ENCODE data around the gene TRAF2.

Gene TRAF2

GRCh38 chr9:136847088-136847825 lies 39.1 kb upstream of the TRAF2 start:
- peak; percentile 47 for DNase-seq

GRCh38 chr9:136847826-136848392 lies 38.4 kb upstream of the TRAF2 start:
- peak; percentile 85 for DNase-seq

GRCh38 chr9:136848393-136849037 lies 37.8 kb upstream of the TRAF2 start:
- DNase-seq = peak; percentile 72

DNA sequence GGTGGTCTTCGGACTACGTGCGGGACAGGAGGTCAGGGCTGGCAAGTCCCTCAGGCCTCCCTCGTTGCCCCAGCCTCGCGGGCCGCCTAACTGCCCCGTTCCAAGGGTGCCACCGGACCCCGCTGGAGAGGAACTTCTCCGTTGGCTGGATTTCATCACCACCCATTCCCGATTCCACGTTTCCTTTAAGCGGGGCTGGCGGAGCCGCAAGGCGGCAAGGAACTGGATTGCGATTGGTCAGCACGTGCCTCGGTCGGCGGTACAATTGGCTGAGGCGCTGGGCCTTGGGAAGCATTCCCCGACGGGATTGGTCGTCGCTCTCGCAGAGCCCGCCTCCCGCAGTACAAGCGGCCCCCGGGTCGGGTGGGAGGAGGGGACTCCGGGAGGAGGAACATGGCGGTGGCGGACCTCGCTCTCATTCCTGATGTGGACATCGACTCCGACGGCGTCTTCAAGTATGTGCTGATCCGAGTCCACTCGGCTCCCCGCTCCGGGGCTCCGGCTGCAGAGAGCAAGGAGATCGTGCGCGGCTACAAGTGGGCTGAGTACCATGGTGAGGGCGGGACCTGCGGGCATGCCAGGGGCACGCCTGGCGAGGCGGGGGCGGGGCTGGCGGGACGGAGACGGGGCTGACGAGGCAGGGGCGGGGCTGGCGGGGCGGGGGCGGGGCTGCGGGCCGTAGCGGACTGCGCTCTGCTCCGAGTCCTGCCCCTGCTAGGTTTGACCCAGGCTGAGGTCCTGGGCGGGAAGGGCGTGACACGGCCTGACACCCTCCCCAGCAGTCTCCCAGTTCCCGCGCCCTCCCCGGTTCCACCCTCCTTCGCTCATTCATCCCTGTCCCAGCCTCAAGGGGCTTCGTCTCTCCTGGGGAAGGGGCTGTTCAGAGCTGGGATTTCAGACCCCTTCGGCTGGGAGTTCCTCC lies 37.0 kb upstream of the TRAF2 start, which contains the start of gene PHPT1:
Gene PHPT1, plus strand, starts transcription at position 372 of the 922 bp plus-strand sequence. Its CDS starts 22 bp downstream, at position 394.
- peak; percentile 97 for DNase-seq

DNA sequence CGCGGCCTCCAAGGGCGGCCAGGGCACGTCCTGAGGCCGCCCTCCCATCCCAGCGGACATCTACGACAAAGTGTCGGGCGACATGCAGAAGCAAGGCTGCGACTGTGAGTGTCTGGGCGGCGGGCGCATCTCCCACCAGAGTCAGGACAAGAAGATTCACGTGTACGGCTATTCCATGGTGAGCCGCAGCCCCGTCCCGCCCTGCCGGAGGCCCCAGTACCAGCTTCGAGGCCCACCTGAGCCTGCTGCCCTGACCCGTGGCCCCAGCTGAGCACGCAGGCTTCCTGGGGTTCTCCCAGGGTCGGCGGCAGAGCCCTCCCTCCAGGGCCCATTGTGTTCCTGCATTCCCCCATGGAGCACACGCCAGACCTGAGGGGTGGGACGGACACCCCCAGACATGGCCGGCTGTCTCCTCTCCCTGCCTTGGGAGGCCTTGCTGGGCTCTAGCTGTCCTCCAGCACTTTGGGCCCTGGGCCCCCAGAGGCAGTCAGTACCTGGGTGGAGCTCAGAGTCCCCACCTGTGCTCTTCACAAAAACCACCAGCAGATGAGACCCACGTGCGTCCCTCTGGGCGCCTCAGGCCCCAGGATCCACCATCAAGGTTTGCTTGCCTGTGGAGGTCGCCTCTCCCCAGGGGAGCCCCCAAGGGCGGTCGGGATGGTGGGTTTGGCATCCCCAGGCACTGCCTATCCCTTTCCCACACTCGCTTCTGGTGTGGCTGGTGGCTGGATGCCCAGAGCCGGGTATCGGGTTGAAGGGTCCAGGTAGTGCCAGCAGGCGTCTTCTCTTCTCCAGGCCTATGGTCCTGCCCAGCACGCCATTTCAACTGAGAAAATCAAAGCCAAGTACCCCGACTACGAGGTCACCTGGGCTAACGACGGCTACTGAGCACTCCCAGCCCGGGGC lies 36.1 kb upstream of the TRAF2 start:
- DNase-seq = no peak

- no peak for DNase-seq
Observed at GRCh38 chr9:136850866-136851775, 35.2 kb upstream of the TRAF2 start.

DNA sequence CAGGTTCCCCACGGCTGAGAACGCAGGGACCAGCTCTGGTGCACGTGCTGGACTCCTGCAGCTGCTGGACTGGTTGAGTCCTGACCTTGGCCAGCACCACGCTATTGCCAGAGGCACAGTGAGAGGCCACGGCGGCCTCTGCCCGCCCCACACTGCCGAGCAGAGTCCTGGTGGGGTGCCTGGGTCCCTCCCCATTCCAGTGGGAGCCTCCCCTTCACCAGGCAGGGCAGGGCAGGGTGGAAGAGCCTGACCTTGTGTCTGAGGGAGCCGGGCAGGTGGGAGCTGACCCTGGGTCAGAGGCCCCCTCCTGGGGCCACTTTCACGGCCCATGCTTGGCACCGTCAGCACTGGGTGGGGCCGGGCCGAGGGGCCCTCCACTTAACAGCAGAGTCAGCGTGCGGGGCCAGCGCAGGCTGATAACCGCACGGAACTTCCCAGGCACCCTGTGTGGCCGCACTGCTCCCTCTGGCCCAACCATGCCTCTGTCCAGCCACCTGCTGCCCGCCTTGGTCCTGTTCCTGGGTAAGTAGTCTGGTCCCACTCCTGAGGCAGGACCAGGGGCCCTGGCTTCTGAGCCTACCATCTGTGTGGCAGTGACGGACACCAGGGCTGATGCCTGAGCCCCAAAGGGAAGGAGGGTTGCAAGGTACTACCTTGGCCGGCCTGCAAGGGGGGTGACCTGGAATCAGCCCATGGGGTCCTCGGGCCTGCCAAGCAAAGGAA lies 34.2 kb upstream of the TRAF2 start, which contains the start of gene MAMDC4:
Gene MAMDC4, plus strand, starts transcription at position 406 of the 723 bp plus-strand sequence. Its CDS starts 71 bp downstream, at position 477.
- DNase-seq = no peak

DNA sequence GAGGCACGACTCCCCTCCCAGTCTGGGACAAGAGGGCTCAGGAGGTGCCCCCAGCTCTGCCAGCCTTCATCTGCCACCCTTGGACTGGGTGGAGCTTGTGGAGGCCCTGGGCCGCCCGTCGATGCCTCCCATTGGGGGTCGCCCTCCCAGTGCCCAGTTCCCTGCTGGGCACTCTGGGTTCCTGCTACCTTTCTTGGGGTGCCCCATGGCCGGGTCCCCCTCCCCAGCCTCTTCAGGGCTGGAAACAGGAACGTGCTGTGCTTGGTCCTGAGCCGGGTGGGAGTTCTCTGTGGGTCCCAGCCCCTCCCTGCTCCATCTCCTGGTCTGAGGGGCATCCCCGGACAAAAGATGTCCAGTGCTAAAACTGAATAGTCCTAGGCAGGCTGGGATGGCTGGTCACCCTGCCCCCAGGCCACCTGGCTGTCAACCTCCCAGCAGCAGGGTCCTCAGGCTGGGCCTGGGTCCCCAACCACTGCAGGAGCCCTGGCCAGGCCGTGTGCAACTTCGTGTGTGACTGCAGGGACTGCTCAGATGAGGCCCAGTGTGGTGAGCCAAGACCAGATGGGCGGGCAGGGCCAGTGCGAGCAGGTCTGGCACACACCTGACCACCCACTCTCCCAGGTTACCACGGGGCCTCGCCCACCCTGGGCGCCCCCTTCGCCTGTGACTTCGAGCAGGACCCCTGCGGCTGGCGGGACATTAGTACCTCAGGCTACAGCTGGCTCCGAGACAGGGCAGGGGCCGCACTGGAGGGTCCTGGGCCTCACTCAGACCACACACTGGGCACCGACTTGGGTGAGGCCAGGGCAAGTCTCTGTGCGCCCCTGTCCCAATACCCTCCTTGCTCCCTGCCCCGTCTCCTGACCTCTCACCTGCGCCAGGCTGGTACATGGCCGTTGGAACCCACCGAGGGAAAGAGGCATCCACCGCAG lies 33.4 kb upstream of the TRAF2 start:
- DNase-seq = no peak

- DNase-seq = no peak
Observed at GRCh38 chr9:136853596-136854112, 32.7 kb upstream of the TRAF2 start.

DNA sequence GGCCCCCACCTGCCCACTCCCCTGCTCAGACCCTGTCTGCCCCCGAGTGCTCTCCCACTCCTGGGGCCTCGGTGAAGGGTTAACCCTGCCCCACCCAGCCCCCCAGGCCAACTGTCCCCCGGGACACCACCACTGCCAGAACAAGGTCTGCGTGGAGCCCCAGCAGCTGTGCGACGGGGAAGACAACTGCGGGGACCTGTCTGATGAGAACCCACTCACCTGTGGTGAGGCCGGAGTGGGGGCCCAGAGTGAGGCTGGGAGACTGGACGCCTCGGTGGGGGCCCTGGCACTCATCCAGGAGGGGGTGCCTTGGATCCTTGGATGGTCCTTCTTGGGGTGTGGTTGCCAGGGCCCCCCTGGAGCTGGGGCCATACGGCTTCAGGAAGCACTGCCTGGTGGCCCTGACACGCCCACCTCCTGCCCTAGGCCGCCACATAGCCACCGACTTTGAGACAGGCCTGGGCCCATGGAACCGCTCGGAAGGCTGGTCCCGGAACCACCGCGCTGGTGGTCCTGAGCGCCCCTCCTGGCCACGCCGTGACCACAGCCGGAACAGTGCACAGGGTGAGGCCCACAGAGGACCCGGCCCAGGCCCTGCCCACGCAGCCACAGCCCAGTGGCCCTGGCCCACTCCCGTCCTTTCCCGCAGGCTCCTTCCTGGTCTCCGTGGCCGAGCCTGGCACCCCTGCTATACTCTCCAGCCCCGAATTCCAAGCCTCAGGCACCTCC lies 32.0 kb upstream of the TRAF2 start:
- no peak for DNase-seq

GRCh38 chr9:136854842-136855460 lies 31.4 kb upstream of the TRAF2 start:
- no peak for DNase-seq

DNA sequence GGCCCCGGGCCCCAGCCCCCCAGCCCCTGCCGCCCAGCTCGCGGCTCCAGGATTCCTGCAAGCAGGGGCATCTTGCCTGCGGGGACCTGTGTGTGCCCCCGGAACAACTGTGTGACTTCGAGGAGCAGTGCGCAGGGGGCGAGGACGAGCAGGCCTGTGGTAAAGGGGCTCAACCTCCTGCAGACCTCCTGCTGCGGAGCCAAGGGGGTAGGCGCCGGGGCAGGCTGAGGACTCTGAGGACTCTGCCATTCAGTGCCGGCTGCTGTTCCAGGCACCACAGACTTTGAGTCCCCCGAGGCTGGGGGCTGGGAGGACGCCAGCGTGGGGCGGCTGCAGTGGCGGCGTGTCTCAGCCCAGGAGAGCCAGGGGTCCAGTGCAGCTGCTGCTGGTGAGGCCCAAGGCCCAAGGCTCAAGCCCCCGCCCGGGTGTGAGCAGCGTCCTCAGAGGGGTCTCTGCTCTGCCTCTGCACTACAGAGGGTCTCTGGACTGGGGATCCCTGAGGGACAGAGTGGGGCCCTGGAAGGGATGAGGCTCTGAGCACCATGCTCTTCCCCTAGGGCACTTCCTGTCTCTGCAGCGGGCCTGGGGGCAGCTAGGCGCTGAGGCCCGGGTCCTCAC lies 30.7 kb upstream of the TRAF2 start:
- DNase-seq = no peak

- DNase-seq = no peak
Observed at GRCh38 chr9:136856079-136856476, 30.2 kb upstream of the TRAF2 start.

GRCh38 chr9:136856541-136857141 lies 29.7 kb upstream of the TRAF2 start:
- DNase-seq = no peak

- DNase-seq = no peak
Observed at GRCh38 chr9:136857166-136857565, 29.1 kb upstream of the TRAF2 start.
